GM23338 (cell line): Measurements from ENCODE around the gene TMEM150C. TPM values are rescaled to one million over a fixed set of nuclear protein-coding genes. Genes with fewer than 3 reads are reported as not detected.

ENCODE experiments used
- ATAC-seq: fragments of 200-7000 bp; cut with Tn5 transposase; 3 replicates; pipeline ENCODE4 v1.9.1; 2020
- DNase-seq: peaks from one replicate; pipeline ENCODE4 v3.0.0-alpha.2; 2015; ENCODE audit warnings: low spot score
- H2AFZ ChIP-seq: fragments of 200-600 bp; sonication (generic); 2 replicates; pipeline ENCODE4 v1.8.0; 2016; ENCODE audit warnings: antibody characterized with exemption, mild to moderate bottlenecking, moderate library complexity
- H3F3A ChIP-seq: fragments of 200-600 bp; sonication (generic); replicated peaks from 2 replicates; pipeline ENCODE4 v1.8.0; 2017; ENCODE audit warnings: antibody characterized with exemption, mixed run types, low read depth
- H3K27ac ChIP-seq: fragments of 200-600 bp; sonication (generic); 2 replicates; pipeline ENCODE4 v1.6.1; 2016; ENCODE audit warnings: low read depth
- H3K27me3 ChIP-seq: fragments of 200-600 bp; sonication (generic); 2 replicates; pipeline ENCODE4 v1.8.0; 2016; ENCODE audit warnings: mild to moderate bottlenecking, mixed run types, moderate library complexity; ENCODE audit not compliant: insufficient read depth
- H3K36me3 ChIP-seq: fragments of 200-600 bp; sonication (generic); 2 replicates; pipeline ENCODE4 v1.8.0; 2016; ENCODE audit warnings: mild to moderate bottlenecking; ENCODE audit not compliant: insufficient read depth
- H3K4me1 ChIP-seq: fragments of 200-600 bp; sonication (generic); 2 replicates; pipeline ENCODE4 v1.8.0; 2016; ENCODE audit warnings: mild to moderate bottlenecking, moderate library complexity; ENCODE audit not compliant: insufficient read depth
- H3K4me2 ChIP-seq: fragments of 200-600 bp; sonication (generic); 2 replicates; pipeline ENCODE4 v1.7.1; 2017; ENCODE audit warnings: mixed run types
- H3K4me3 ChIP-seq: fragments of 200-600 bp; sonication (generic); 2 replicates; pipeline ENCODE4 v1.6.1; 2016; ENCODE audit warnings: mixed run types
- H3K79me2 ChIP-seq: fragments of 200-600 bp; sonication (generic); replicated peaks from 2 replicates; pipeline ENCODE4 v1.8.0; 2017; ENCODE audit warnings: mild to moderate bottlenecking; ENCODE audit not compliant: insufficient read depth
- H3K9me2 ChIP-seq: fragments of 200-600 bp; sonication (generic); 2 replicates; pipeline ENCODE4 v1.8.0; 2017; ENCODE audit not compliant: insufficient read depth
- H4K20me1 ChIP-seq: fragments of 200-600 bp; sonication (generic); replicated peaks from 2 replicates; pipeline ENCODE4 v1.8.0; 2017; ENCODE audit warnings: mild to moderate bottlenecking; ENCODE audit not compliant: insufficient read depth
- H3K27ac Mint-ChIP-seq: 2 replicates; pipeline ENCODE4 v1.8.0; 2020; ENCODE audit warnings: inconsistent platforms, mild to moderate bottlenecking, moderate library complexity, mixed read lengths
- H3K27me3 Mint-ChIP-seq: 3 replicates; pipeline ENCODE4 v1.8.0; 2022; ENCODE audit warnings: low read depth, mild to moderate bottlenecking, moderate library complexity, mixed read lengths, inconsistent platforms; ENCODE audit not compliant: insufficient read depth, poor library complexity
- H3K36me3 Mint-ChIP-seq: 3 replicates; pipeline ENCODE4 v1.8.0; 2021; ENCODE audit warnings: low read depth, mild to moderate bottlenecking, inconsistent platforms, moderate library complexity, mixed read lengths
- H3K4me1 Mint-ChIP-seq: 3 replicates; pipeline ENCODE4 v1.8.0; 2020; ENCODE audit warnings: mild to moderate bottlenecking, inconsistent platforms, mixed read lengths
- H3K4me3 Mint-ChIP-seq: 3 replicates; pipeline ENCODE4 v1.8.0; 2021; ENCODE audit warnings: moderate library complexity, mild to moderate bottlenecking, inconsistent platforms, mixed read lengths
- H3K9me3 Mint-ChIP-seq: 3 replicates; pipeline ENCODE4 v1.8.0; 2020; ENCODE audit warnings: moderate library complexity, mild to moderate bottlenecking, inconsistent platforms, mixed read lengths
- CREB1 ChIP-seq: fragments of 250-450 bp; sonication (Bioruptor Pico); IDR thresholded peaks from 2 replicates; pipeline ENCODE4 v1.5.0; 2020; ENCODE audit warnings: low read depth, mild to moderate bottlenecking, moderate library complexity
- EZH2 ChIP-seq: fragments of 200-600 bp; sonication (generic); IDR thresholded peaks from one replicate; pipeline ENCODE4 v1.8.0; 2017; ENCODE audit warnings: antibody characterized with exemption, mild to moderate bottlenecking, low read depth; ENCODE audit not compliant: unreplicated experiment
- EZH2phosphoT487 ChIP-seq: fragments of 200-600 bp; sonication (generic); IDR thresholded peaks from one replicate; pipeline ENCODE4 v1.8.1; 2018; ENCODE audit warnings: antibody characterized with exemption; ENCODE audit not compliant: unreplicated experiment
- JUNB ChIP-seq: IDR thresholded peaks from one replicate; pipeline ENCODE4 v1.6.1; 2016; ENCODE audit warnings: antibody characterized with exemption; ENCODE audit not compliant: unreplicated experiment
- NANOG ChIP-seq: IDR thresholded peaks from 2 replicates; pipeline ENCODE4 v1.6.1; 2016; ENCODE audit warnings: antibody characterized with exemption, borderline replicate concordance
- POLR2AphosphoS5 ChIP-seq: IDR thresholded peaks from 2 replicates; pipeline ENCODE4 v1.6.1; 2016; ENCODE audit warnings: antibody characterized with exemption, low read depth
- STAT1 ChIP-seq: IDR thresholded peaks from one replicate; pipeline ENCODE4 v1.6.1; 2016; ENCODE audit warnings: antibody characterized with exemption; ENCODE audit not compliant: unreplicated experiment
- ZNF114 ChIP-seq: fragments of 250-450 bp; sonication (Bioruptor Pico); IDR thresholded peaks from 2 replicates; pipeline ENCODE4 v1.5.0; 2020; ENCODE audit warnings: mild to moderate bottlenecking, moderate library complexity
- ZNF331 ChIP-seq: fragments of 250-450 bp; sonication (Bioruptor Pico); IDR thresholded peaks from 2 replicates; pipeline ENCODE4 v1.5.0; 2020; ENCODE audit warnings: low read depth, mild to moderate bottlenecking, moderate library complexity
- polyA plus RNA-seq: library from polyadenylated mRNA; unstranded; fragments of >200 nt; fragmentation: Nextera tagmentation; extraction: Ambion mirVana; gene quantifications from 2 replicates; pipeline ENCODE4 v1.2.1, GENCODE V29; 2016
- total RNA-seq: library from RNA; depleted of rRNA; stranded (reverse); fragments of >200 nt; shearing (Covaris generic); gene quantifications from 2 replicates; pipeline ENCODE4 v1.2.3, GENCODE V29; 2014
- TF ChIP-seq, protein P1 (sequence below): fragments of 250-450 bp; sonication (Bioruptor Pico); IDR thresholded peaks from 2 replicates; pipeline ENCODE4 v1.5.0; 2020; ENCODE audit warnings: mild to moderate bottlenecking, moderate library complexity
- TF ChIP-seq, protein P2 (sequence below), 2 experiments: fragments of 200-600 bp in 1 of 2; sonication (generic) in 1 of 2; conservative IDR thresholded peaks; 2 replicates each; pipeline versions ENCODE4 v1.5.1 to v1.6.1; 2016 to 2017; ENCODE audit warnings: antibody characterized with exemption in 2 of 2, low read depth in 2 of 2, mild to moderate bottlenecking in 2 of 2, moderate library complexity in 1 of 2
- TF ChIP-seq, protein P3 (sequence below): IDR thresholded peaks from one replicate; pipeline ENCODE4 v1.6.1; 2018; ENCODE audit warnings: antibody characterized with exemption; ENCODE audit not compliant: unreplicated experiment
- TF ChIP-seq, protein P4 (sequence below): IDR thresholded peaks from 2 replicates; pipeline ENCODE4 v1.6.1; 2016; ENCODE audit warnings: antibody characterized with exemption

Gene TMEM150C
- total and polyA plus RNA-seq, 2 experiments from 2014 or later, result 1.7 to 4.0 TPM

DNA sequence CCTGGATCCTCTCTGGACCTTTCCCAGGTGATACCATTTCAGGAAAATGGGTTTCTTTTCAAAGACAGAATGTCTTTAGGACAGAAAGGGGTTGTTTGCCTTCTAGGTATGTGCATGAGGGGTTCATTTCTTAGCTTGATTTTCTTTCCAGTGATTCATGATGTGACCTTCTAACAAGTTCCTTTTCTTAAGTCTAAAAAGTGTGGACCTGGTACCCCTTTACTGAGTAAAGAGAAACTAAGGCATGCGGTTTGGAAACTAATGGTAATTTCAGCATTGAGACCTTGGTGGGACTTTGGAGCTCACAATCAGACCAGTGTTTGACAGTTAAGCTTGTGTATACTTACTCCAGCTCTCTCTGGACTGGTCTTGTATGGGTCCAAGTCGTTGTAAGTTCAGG is 122.7 kb downstream of the TMEM150C start:
- Mint-ChIP-seq H3K9me3 (no peaks in the 10 kb centered on the region), H3K27me3 (no peaks in the 10 kb centered on the region), H3K27ac (no peak overlapping the region), H3K4me1 (peaks cover 24% of the 10 kb centered on the region), H3K4me3 (no peak overlapping the region), H3K36me3 (peaks cover 42% of the 10 kb centered on the region)
- peaks cover 100% of the 10 kb centered on the region for H3K79me2 ChIP-seq
- H3K4me3 ChIP-seq, result no peak overlapping the region
- H3K36me3 ChIP-seq, result peaks cover 9% of the 10 kb centered on the region; the same call in 1 of the 2 replicates
- no peaks in the 10 kb centered on the region for H3K27me3 ChIP-seq
- H3K27ac ChIP-seq, result no peak overlapping the region
- DNase-seq (no peak), ATAC-seq (no peak)
- H3F3A ChIP-seq, result no peaks in the 10 kb centered on the region
- no peak for TF ChIP-seq ZNF331 (CRISPR knock-in tag)
- no peak for TF ChIP-seq EZH2phosphoT487
- no peak for TF ChIP-seq NANOG
- TF ChIP-seq, protein P1, sequence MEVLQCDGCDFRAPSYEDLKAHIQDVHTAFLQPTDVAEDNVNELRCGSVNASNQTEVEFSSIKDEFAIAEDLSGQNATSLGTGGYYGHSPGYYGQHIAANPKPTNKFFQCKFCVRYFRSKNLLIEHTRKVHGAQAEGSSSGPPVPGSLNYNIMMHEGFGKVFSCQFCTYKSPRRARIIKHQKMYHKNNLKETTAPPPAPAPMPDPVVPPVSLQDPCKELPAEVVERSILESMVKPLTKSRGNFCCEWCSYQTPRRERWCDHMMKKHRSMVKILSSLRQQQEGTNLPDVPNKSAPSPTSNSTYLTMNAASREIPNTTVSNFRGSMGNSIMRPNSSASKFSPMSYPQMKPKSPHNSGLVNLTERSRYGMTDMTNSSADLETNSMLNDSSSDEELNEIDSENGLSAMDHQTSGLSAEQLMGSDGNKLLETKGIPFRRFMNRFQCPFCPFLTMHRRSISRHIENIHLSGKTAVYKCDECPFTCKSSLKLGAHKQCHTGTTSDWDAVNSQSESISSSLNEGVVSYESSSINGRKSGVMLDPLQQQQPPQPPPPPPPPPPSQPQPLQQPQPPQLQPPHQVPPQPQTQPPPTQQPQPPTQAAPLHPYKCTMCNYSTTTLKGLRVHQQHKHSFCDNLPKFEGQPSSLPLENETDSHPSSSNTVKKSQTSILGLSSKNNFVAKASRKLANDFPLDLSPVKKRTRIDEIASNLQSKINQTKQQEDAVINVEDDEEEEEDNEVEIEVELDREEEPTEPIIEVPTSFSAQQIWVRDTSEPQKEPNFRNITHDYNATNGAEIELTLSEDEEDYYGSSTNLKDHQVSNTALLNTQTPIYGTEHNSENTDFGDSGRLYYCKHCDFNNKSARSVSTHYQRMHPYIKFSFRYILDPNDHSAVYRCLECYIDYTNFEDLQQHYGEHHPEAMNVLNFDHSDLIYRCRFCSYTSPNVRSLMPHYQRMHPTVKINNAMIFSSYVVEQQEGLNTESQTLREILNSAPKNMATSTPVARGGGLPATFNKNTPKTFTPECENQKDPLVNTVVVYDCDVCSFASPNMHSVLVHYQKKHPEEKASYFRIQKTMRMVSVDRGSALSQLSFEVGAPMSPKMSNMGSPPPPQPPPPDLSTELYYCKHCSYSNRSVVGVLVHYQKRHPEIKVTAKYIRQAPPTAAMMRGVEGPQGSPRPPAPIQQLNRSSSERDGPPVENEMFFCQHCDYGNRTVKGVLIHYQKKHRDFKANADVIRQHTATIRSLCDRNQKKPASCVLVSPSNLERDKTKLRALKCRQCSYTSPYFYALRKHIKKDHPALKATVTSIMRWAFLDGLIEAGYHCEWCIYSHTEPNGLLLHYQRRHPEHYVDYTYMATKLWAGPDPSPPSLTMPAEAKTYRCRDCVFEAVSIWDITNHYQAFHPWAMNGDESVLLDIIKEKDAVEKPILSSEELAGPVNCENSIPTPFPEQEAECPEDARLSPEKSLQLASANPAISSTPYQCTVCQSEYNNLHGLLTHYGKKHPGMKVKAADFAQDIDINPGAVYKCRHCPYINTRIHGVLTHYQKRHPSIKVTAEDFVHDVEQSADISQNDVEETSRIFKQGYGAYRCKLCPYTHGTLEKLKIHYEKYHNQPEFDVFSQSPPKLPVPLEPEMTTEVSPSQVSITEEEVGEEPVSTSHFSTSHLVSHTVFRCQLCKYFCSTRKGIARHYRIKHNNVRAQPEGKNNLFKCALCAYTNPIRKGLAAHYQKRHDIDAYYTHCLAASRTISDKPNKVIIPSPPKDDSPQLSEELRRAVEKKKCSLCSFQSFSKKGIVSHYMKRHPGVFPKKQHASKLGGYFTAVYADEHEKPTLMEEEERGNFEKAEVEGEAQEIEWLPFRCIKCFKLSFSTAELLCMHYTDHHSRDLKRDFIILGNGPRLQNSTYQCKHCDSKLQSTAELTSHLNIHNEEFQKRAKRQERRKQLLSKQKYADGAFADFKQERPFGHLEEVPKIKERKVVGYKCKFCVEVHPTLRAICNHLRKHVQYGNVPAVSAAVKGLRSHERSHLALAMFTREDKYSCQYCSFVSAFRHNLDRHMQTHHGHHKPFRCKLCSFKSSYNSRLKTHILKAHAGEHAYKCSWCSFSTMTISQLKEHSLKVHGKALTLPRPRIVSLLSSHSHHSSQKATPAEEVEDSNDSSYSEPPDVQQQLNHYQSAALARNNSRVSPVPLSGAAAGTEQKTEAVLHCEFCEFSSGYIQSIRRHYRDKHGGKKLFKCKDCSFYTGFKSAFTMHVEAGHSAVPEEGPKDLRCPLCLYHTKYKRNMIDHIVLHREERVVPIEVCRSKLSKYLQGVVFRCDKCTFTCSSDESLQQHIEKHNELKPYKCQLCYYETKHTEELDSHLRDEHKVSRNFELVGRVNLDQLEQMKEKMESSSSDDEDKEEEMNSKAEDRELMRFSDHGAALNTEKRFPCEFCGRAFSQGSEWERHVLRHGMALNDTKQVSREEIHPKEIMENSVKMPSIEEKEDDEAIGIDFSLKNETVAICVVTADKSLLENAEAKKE (CRISPR knock-in tag), result no peak
- TF ChIP-seq EZH2, result no peak
- no peak for TF ChIP-seq ZNF114 (CRISPR knock-in tag)
- TF ChIP-seq STAT1, result no peak
- TF ChIP-seq, protein P2, sequence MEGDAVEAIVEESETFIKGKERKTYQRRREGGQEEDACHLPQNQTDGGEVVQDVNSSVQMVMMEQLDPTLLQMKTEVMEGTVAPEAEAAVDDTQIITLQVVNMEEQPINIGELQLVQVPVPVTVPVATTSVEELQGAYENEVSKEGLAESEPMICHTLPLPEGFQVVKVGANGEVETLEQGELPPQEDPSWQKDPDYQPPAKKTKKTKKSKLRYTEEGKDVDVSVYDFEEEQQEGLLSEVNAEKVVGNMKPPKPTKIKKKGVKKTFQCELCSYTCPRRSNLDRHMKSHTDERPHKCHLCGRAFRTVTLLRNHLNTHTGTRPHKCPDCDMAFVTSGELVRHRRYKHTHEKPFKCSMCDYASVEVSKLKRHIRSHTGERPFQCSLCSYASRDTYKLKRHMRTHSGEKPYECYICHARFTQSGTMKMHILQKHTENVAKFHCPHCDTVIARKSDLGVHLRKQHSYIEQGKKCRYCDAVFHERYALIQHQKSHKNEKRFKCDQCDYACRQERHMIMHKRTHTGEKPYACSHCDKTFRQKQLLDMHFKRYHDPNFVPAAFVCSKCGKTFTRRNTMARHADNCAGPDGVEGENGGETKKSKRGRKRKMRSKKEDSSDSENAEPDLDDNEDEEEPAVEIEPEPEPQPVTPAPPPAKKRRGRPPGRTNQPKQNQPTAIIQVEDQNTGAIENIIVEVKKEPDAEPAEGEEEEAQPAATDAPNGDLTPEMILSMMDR (conservative IDR thresholded peaks at IDR 0.05; ENCODE audit: low read depth in 2 of 2), result no peak
- no peak for TF ChIP-seq JUNB
- TF ChIP-seq CREB1 (CRISPR knock-in tag), result no peak
- TF ChIP-seq POLR2AphosphoS5, result no peak
- TF ChIP-seq, protein P3, sequence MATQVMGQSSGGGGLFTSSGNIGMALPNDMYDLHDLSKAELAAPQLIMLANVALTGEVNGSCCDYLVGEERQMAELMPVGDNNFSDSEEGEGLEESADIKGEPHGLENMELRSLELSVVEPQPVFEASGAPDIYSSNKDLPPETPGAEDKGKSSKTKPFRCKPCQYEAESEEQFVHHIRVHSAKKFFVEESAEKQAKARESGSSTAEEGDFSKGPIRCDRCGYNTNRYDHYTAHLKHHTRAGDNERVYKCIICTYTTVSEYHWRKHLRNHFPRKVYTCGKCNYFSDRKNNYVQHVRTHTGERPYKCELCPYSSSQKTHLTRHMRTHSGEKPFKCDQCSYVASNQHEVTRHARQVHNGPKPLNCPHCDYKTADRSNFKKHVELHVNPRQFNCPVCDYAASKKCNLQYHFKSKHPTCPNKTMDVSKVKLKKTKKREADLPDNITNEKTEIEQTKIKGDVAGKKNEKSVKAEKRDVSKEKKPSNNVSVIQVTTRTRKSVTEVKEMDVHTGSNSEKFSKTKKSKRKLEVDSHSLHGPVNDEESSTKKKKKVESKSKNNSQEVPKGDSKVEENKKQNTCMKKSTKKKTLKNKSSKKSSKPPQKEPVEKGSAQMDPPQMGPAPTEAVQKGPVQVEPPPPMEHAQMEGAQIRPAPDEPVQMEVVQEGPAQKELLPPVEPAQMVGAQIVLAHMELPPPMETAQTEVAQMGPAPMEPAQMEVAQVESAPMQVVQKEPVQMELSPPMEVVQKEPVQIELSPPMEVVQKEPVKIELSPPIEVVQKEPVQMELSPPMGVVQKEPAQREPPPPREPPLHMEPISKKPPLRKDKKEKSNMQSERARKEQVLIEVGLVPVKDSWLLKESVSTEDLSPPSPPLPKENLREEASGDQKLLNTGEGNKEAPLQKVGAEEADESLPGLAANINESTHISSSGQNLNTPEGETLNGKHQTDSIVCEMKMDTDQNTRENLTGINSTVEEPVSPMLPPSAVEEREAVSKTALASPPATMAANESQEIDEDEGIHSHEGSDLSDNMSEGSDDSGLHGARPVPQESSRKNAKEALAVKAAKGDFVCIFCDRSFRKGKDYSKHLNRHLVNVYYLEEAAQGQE, result no peak
- TF ChIP-seq, protein P4, sequence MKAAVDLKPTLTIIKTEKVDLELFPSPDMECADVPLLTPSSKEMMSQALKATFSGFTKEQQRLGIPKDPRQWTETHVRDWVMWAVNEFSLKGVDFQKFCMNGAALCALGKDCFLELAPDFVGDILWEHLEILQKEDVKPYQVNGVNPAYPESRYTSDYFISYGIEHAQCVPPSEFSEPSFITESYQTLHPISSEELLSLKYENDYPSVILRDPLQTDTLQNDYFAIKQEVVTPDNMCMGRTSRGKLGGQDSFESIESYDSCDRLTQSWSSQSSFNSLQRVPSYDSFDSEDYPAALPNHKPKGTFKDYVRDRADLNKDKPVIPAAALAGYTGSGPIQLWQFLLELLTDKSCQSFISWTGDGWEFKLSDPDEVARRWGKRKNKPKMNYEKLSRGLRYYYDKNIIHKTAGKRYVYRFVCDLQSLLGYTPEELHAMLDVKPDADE, result no peak
- peak overlapping the region; percentile 16; the same call in 1 of the 2 replicates for H3K4me2 ChIP-seq
- H3K9me2 ChIP-seq, result no peaks in the 10 kb centered on the region
- H2AFZ ChIP-seq, result no peak overlapping the region
- peaks cover 91% of the 10 kb centered on the region for H4K20me1 ChIP-seq
- peaks cover 10% of the 10 kb centered on the region; the same call in 1 of the 2 replicates for H3K4me1 ChIP-seq
